ENCODE results near the gene HOXC6. TPM values are rescaled to one million over a fixed set of nuclear protein-coding genes. Genes with fewer than 3 reads are reported as not detected.

The HOXC6 gene
- total RNA-seq, 1 donor from 2014 or later: 1.4 TPM

GRCh38 chr12:53989227-53990113 is 38.8 kb upstream of the HOXC6 start:
- H3K9me3 ChIP-seq: no peaks in the 10 kb centered on the region
- no peak for DNase-seq
- H3K4me1 ChIP-seq: peaks cover 20% of the 10 kb centered on the region
- H3K36me3 ChIP-seq: no peaks in the 10 kb centered on the region
- no peak overlapping the region for H3K27ac ChIP-seq
- H3K4me3 ChIP-seq: no peak overlapping the region
- TF ChIP-seq CTCF (IDR thresholded peaks at IDR 0.05): peak; percentile 38
- H3K27me3 ChIP-seq: peaks cover 100% of the 10 kb centered on the region
- intact Hi-C loops (cut with DNase I): no loop called here
- no peak for ATAC-seq

- H3K27me3 ChIP-seq: peaks cover 100% of the 10 kb centered on the region
- H3K27ac ChIP-seq: no peak overlapping the region
- DNase-seq (no peak), ATAC-seq (no peak)
- peaks cover 30% of the 10 kb centered on the region for H3K4me1 ChIP-seq
- TF ChIP-seq CTCF (IDR thresholded peaks at IDR 0.05): no peak
- no peaks in the 10 kb centered on the region for H3K36me3 ChIP-seq
- H3K4me3 ChIP-seq: no peak overlapping the region
- intact Hi-C loops (cut with DNase I): no loop called here
- no peaks in the 10 kb centered on the region for H3K9me3 ChIP-seq
Measured at GRCh38 chr12:53990311-53991076, 37.7 kb upstream of the HOXC6 start.

- ATAC-seq: no peak
- no peak for DNase-seq
Measured at GRCh38 chr12:53991077-53991460, 37.2 kb upstream of the HOXC6 start.

GRCh38 chr12:53992377-53992889 is 35.8 kb upstream of the HOXC6 start:
- intact Hi-C loops (cut with DNase I): no loop called here
- DNase-seq: no peak
- no peak for ATAC-seq
- no peak for TF ChIP-seq CTCF (IDR thresholded peaks at IDR 0.05)
- Histone ChIP-seq H3K9me3 (no peaks in the 10 kb centered on the region), H3K36me3 (no peaks in the 10 kb centered on the region), H3K27ac (no peak overlapping the region), H3K4me1 (peaks cover 28% of the 10 kb centered on the region), H3K4me3 (no peak overlapping the region), H3K27me3 (peaks cover 100% of the 10 kb centered on the region)

More at GRCh38 chr12:53991077-53991460, 37.2 kb upstream of the HOXC6 start:
- Histone ChIP-seq H3K27me3 (peaks cover 100% of the 10 kb centered on the region), H3K4me1 (peaks cover 29% of the 10 kb centered on the region), H3K4me3 (no peak overlapping the region), H3K27ac (no peak overlapping the region), H3K36me3 (no peaks in the 10 kb centered on the region), H3K9me3 (no peaks in the 10 kb centered on the region)
- TF ChIP-seq CTCF (IDR thresholded peaks at IDR 0.05): no peak
- intact Hi-C loops (cut with DNase I): no loop called here

- no peak overlapping the region for H3K4me3 ChIP-seq
- ATAC-seq (no peak), DNase-seq (no peak)
- no peaks in the 10 kb centered on the region for H3K9me3 ChIP-seq
- peaks cover 28% of the 10 kb centered on the region for H3K4me1 ChIP-seq
- TF ChIP-seq CTCF (IDR thresholded peaks at IDR 0.05): no peak
- no peak overlapping the region for H3K27ac ChIP-seq
- intact Hi-C loops (cut with DNase I): no loop called here
- peaks cover 100% of the 10 kb centered on the region for H3K27me3 ChIP-seq
- no peaks in the 10 kb centered on the region for H3K36me3 ChIP-seq
Measured at GRCh38 chr12:53993162-53994008, 34.9 kb upstream of the HOXC6 start.

All from upper lobe of right lung (tissue), 1 donor.